Measurements from ENCODE around the gene UNC5CL.

Gene UNC5CL

GRCh38 chr6:41006217-41006616 lies 32.8 kb downstream of the UNC5CL start:
- DNase-seq (ENCODE audit: low read depth): peak; percentile 5

GRCh38 chr6:41002168-41002567 lies 36.9 kb downstream of the UNC5CL start:
- DNase-seq (ENCODE audit: low read depth): no peak

DNA sequence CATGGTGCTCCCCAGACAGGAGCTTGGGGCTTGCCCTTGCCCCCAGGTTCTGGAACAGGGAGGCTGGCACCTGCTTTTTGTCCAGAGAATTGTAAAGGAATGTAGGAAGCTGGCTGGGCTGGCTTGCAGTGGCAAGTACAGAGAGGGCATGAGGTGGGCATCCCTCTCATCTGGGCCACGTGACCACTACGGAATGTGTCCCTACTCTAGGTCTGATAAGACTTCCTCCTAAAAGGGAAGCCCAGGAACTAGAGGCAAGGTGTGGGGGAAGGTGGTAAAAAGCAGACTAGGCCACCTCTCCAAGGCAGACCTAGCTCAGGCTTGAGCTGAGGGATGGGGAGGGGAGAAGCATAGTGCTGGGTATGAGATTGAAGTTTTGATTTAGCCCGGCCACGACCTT lies 38.8 kb downstream of the UNC5CL start:
- DNase-seq (ENCODE audit: low read depth): no peak

- DNase-seq (ENCODE audit: low read depth): no peak
Observed at GRCh38 chr6:40999569-40999968, 39.5 kb downstream of the UNC5CL start.

DNA sequence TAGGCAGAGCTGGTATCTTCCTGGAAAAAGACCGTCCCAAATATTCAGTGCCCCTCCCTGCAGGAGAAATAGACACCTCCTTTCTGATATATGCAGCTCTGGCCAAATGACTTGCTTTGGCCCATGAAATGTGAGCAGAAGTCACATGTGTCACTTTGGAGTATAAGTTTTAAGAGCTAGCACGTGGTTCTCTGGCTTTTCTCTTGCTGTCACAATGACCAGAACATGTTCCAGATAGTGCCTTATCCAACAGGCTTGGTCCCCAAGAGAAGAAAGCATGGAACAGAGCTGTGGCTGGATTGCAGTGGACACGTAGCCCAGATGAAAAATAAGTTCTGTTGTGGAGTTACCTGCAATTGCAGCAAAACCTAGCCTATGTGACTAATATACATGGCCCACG lies 40.4 kb downstream of the UNC5CL start:
- no peak for DNase-seq (ENCODE audit: low read depth)

DNA sequence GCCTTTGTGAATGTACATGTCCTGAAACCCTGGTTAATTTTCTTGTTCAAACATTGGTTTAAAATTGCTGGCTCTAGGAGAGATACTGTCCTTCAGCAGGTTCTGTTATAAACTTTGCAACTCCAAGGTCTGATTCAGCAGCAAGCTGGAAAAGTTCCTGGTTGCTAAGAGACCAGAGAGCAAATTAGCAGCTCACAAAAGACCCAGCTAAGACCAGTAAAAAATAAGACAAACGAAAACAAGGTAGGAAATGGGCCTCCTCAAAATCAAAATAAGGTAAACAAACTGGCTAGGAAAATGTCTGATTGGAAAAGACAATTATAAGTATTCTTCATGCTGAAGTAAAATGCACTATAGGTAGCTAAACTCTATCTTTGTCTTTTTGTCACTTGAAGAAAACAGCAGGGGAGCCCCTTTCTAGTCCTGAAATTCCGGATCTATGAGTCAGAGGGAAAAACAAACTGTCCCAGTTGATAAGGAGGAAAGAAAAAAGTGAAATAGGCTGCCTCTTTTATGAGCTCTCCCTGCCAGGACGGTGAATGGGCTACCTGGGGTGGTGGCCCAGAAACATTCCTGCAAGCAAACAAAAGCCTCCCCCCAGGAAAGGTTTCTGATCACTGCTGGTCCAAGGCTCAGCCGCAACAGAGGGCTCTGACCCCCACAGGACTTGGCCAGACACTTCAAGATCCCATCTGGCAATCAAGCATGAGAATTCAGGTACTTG lies 41.6 kb downstream of the UNC5CL start:
- no peak for DNase-seq (ENCODE audit: low read depth)

DNA sequence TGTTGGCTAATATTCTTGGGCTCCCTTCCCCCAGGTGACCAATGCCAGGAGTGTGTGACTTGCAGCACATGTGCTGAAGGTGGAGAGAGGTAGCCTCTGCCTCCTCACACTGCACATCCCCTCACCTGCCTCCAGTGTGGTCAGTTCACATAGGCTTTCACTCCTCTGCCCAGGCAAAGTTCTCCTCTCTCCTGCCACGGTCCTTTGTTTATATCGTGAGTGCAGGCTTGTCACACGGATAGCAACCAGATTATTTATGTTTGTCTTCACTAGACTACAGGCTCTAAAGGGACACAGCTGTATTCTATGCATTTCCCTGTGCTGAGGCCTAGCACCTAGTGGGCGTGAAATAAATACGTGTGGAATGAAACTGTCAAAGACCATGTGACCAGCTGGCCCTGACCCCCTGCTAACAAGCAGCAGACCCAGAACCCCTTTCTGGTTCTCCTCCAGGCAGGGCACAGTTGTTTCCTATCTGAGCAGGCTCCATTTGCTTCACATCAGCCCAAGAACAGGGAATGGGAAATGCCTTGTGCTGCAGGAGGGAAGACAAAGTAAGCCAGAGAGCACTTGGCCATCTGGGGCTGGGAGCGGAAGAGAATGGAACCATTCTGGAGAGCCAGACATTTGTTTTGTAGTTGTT lies 42.3 kb downstream of the UNC5CL start:
- no peak for DNase-seq (ENCODE audit: low read depth)

GRCh38 chr6:40992746-40993145 lies 46.3 kb downstream of the UNC5CL start:
- DNase-seq (ENCODE audit: low read depth): no peak

DNA sequence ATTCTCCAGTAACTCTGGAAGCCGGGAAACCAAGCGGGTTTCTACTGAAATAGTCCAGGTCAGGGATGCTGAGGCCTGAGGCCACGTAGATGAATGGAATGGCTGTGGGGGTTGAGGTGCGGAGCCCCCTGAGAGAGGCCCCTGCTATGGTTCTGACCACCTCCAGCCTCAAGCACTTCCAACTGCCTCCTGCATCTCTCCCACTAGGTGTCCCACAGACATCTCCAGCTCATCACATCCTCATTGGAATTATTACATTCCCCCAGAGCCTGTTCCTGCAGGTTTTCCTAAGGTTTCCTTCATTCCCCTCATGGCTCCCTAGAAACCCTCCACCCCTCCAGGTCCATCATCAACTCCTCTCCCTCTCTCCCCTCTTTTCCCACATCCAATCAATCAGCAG lies 48.7 kb downstream of the UNC5CL start:
- no peak for DNase-seq (ENCODE audit: low read depth)

- no peak for DNase-seq (ENCODE audit: low read depth)
Observed at GRCh38 chr6:40989204-40990169, 49.5 kb downstream of the UNC5CL start.

DNA sequence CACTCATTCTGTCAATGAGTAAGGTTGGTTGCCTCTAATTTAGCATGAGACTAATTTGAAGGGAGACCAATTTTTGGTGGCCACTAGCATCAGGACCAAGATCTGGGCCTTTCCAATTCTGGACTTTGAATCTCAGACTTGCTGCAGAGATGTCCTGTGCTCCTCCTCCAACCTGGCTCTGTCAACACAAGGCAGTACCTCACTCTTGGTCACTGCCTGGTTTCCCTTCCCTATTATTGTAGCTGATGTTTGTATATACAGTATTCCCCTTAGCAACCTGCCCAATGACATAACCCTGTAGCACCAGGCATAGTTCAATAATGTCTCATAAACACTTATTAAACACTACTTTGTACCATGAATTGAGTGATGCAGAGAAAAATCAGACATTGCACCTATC lies 50.4 kb downstream of the UNC5CL start:
- no peak for DNase-seq (ENCODE audit: low read depth)

DNA sequence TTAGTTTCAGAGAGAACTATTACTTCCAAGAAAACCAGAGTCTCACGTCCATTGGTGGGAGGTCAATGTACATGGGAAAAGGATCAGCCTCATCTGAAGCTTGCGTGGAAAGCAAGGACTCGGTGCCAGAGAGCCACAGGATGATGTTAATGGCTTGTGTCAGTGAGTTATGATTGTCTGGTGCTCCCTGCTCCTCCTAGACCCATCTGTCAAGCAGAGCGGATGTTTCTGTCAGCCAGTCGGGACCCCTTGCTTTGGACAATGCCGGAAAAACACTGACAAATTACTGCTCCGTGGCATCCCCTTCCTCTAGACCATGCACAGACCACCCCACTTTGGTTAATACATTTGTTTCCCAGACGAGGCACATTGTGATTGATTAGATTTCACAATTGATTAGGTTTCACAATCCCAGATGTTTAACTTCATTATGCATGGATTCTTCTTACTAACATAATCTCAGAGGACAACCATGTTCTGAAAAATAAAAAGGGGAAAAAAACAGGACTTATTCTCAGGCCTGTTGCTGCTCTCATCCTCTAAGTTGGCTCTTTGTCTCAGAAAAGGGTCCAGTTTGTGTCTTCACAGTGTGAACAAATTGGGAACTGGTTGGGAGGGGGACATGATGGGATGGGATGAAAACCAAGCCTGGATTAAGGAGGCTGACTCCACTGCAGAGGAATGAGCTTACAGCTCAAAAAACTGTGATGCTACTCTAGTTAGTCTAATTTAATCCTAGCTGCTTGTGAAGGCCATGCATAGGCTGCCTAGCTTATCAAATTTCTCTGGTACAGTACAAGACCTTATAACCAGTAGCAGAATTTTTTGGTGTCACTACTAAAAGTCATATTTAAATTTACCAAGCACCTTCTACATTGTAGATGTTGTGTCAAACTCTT lies 51.9 kb downstream of the UNC5CL start:
- no peak for DNase-seq (ENCODE audit: low read depth)

- DNase-seq (ENCODE audit: low read depth): no peak
Observed at GRCh38 chr6:40986364-40986763, 52.7 kb downstream of the UNC5CL start.

- DNase-seq (ENCODE audit: low read depth): no peak
Observed at GRCh38 chr6:40983752-40984151, 55.3 kb downstream of the UNC5CL start.

- DNase-seq (ENCODE audit: low read depth): no peak
Observed at GRCh38 chr6:40982917-40983316, 56.1 kb downstream of the UNC5CL start.

DNA sequence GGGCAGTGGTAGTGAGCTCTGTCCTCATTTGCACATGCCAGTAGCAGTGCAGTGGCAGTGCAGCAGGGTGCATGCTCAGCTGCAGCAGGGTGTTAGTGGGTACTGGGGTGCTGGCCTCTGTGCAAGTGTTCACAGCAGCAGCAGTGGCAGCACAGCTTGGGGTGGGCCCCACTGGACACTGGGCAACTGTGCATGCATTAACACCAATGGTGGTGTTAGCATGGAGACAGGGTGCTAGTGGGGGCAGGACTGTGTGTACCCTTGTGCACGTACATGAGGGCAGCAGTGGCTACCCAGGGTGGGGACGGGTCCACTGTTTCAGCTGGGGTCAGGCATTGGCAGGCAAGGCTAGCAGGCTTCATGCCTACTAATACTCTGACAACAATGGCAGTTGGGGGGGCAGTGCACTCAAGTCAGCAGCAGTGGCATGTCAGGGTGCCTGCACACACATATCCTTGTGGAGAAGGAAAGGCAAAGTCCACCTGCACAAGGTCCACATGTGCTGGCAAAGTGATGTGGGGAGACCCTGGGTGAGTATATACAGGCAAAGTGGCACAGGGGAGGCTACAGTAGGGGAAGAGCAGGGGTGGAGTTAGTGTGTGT lies 60.2 kb downstream of the UNC5CL start:
- DNase-seq (ENCODE audit: low read depth): no peak

DNA sequence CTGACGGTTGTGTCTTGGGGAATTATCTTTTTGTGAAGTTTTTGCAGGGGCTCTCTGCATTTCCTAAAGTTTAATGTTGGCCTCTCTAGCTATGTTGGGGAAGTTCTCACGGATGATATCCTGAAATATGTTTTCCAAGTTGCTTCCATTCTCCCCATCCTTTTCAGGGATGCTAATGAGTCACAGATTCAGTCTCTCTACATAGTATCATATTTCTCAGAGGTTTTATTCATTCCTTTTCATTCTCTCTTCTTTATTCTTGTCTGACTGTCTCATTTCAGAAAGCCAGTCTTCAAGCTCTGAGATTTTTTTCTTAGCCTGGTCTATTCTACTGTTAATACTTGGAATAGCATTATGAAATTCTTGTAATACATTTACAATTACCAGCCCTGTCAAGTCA lies 61.3 kb downstream of the UNC5CL start:
- DNase-seq (ENCODE audit: low read depth): no peak

DNA sequence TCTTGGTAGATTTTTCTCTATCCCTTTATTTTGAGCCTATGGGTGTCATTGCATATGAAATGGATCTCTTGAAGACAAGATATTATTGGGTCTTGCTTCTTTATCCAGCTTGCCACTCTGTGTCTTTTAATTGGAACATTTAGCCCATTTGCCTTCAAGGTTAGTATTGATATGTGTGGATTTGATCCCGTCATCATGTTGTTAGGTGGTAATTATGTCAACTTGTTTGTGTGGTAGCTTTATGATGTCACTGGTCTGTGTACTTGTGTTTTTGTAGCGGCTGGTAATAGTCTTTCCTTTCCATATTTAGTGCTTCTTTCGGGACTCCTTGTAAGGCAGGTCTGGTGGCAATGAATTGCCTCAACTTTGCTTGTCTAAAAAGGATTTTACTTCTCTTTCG lies 61.9 kb downstream of the UNC5CL start:
- no peak for DNase-seq (ENCODE audit: low read depth)
